T-helper 2 cell treated with Interferon-gamma antibody and Interleukin-4, amounts not matched to agents 5 μg/mL and 100 μg/mL, for 36 hours (primary cell): ENCODE data around the gene NUDT4.

Experiments
- DNase-seq: peaks from one replicate; pipeline ENCODE4 v3.0.0; 2021; ENCODE audit warnings: low spot score
- H3K27ac Mint-ChIP-seq: one replicate; pipeline ENCODE4 v1.8.0; 2021; ENCODE audit warnings: mild to moderate bottlenecking, mixed read lengths
- H3K27me3 Mint-ChIP-seq: one replicate; pipeline ENCODE4 v1.8.0; 2021; ENCODE audit warnings: low read depth, mixed read lengths
- H3K36me3 Mint-ChIP-seq: one replicate; pipeline ENCODE4 v1.8.0; 2021; ENCODE audit warnings: low read depth, mixed read lengths
- H3K4me1 Mint-ChIP-seq: one replicate; pipeline ENCODE4 v1.8.0; 2021; ENCODE audit warnings: low read depth, mixed read lengths
- H3K4me3 Mint-ChIP-seq: one replicate; pipeline ENCODE4 v1.8.0; 2022; ENCODE audit warnings: mild to moderate bottlenecking, moderate library complexity, mixed read lengths
- H3K9me3 Mint-ChIP-seq: one replicate; pipeline ENCODE4 v1.8.0; 2021; ENCODE audit warnings: mixed read lengths

The NUDT4 gene

GRCh38 chr12:93377252-93378195 is at the start of gene NUDT4:
TSS of gene NUDT4 (plus strand) at chr12:93377925. CDS start at chr12:93378323, 398 bp downstream.
- no peaks in the 10 kb centered on the region for H3K9me3 Mint-ChIP-seq
- H3K4me1 Mint-ChIP-seq: peaks cover 41% of the 10 kb centered on the region
- H3K27me3 Mint-ChIP-seq: no peaks in the 10 kb centered on the region
- peak; percentile 95 for DNase-seq
- peak within 1 kb of the TSS; percentile 98 for H3K4me3 Mint-ChIP-seq
- peaks cover 9% of the 10 kb centered on the region for H3K36me3 Mint-ChIP-seq
- H3K27ac Mint-ChIP-seq: peak within 1 kb of the TSS; percentile 100

GRCh38 chr12:93333054-93333453 is 44.7 kb upstream of the NUDT4 start:
- no peak overlapping the region for H3K4me3 Mint-ChIP-seq
- no peak for DNase-seq
- no peaks in the 10 kb centered on the region for H3K36me3 Mint-ChIP-seq
- no peaks in the 10 kb centered on the region for H3K9me3 Mint-ChIP-seq
- H3K27ac Mint-ChIP-seq: no peak overlapping the region
- H3K27me3 Mint-ChIP-seq: peaks cover 2% of the 10 kb centered on the region
- H3K4me1 Mint-ChIP-seq: no peaks in the 10 kb centered on the region

GRCh38 chr12:93333828-93334227 is 43.9 kb upstream of the NUDT4 start:
- DNase-seq: no peak
- H3K4me3 Mint-ChIP-seq: no peak overlapping the region
- H3K4me1 Mint-ChIP-seq: no peaks in the 10 kb centered on the region
- H3K27ac Mint-ChIP-seq: no peak overlapping the region
- H3K27me3 Mint-ChIP-seq: peaks cover 2% of the 10 kb centered on the region
- no peaks in the 10 kb centered on the region for H3K9me3 Mint-ChIP-seq
- no peaks in the 10 kb centered on the region for H3K36me3 Mint-ChIP-seq

- DNase-seq: no peak
- H3K4me1 Mint-ChIP-seq: no peaks in the 10 kb centered on the region
- no peak overlapping the region for H3K4me3 Mint-ChIP-seq
- no peaks in the 10 kb centered on the region for H3K9me3 Mint-ChIP-seq
- no peaks in the 10 kb centered on the region for H3K27me3 Mint-ChIP-seq
- no peaks in the 10 kb centered on the region for H3K36me3 Mint-ChIP-seq
- no peak overlapping the region for H3K27ac Mint-ChIP-seq
Measured at GRCh38 chr12:93335603-93336162, 42.0 kb upstream of the NUDT4 start.

DNA sequence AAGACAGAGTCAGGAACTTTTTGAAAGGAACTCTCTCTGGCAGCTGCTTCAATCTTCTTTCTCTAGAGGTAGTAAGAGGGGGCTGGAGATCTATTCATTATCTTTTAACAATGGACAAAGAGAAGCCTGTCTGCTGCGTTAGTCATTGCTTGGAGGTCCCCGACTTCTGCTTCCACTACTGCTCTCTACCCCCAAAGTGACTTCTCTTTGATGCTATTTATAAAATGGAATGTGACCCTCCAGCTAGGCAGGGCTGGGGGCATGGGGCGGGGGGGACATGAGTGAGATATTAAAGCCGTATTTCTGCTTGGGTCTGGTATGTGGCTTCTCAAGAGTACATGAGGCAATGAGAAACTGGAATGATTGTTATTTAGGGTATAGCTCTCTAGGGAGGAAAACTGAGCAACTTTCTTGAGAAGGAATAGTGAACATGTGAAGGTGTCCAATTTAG is 41.4 kb upstream of the NUDT4 start:
- no peak overlapping the region for H3K27ac Mint-ChIP-seq
- DNase-seq: no peak

DNA sequence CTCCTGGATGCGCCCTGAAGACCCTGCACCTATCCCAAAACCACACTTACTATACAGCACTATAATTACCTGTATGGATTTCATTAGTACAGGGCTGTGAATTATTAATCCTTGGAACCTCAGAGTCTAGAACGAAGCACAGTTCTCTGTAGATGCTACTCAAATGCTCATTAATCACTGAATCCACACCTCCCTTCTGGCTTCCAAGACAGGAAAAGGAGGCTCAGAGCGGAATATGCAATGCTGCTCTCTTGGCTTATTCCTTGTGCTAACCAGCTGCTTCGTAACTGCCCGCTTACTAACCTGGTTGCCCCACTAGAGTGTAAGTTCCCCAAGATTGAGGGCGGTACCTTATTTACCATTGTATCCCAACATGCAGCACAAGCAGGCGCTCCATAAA is 39.1 kb upstream of the NUDT4 start:
- no peaks in the 10 kb centered on the region for H3K9me3 Mint-ChIP-seq
- no peak overlapping the region for H3K27ac Mint-ChIP-seq
- H3K36me3 Mint-ChIP-seq: no peaks in the 10 kb centered on the region
- no peak for DNase-seq
- H3K4me3 Mint-ChIP-seq: no peak overlapping the region
- H3K4me1 Mint-ChIP-seq: no peaks in the 10 kb centered on the region
- H3K27me3 Mint-ChIP-seq: no peaks in the 10 kb centered on the region

More for the DNA sequence above, 41.4 kb upstream of the NUDT4 start:
- Mint-ChIP-seq H3K27me3 (no peaks in the 10 kb centered on the region), H3K4me1 (no peaks in the 10 kb centered on the region), H3K4me3 (no peak overlapping the region), H3K9me3 (no peaks in the 10 kb centered on the region), H3K36me3 (no peaks in the 10 kb centered on the region)

DNA sequence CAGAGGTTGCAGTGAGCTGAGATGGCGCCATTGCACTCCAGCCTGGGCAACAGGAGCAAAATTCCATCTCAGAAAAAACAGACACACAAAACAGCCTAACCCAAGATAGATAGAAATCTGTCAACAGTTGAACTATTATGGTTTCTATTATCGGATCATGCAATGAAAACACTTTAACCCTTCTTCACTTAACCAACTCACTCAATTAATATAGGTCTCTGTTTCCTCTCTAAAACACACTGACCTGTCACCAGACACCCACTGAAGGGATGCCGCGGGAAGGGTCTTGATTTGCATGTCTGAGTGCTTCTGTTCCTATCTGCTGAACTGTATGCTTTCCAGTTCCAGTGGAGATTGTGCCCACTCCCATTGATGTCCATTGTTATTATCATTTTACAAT is 38.0 kb upstream of the NUDT4 start:
- no peaks in the 10 kb centered on the region for H3K27me3 Mint-ChIP-seq
- H3K9me3 Mint-ChIP-seq: no peaks in the 10 kb centered on the region
- H3K27ac Mint-ChIP-seq: no peak overlapping the region
- H3K36me3 Mint-ChIP-seq: no peaks in the 10 kb centered on the region
- H3K4me3 Mint-ChIP-seq: no peak overlapping the region
- no peak for DNase-seq
- no peaks in the 10 kb centered on the region for H3K4me1 Mint-ChIP-seq

DNA sequence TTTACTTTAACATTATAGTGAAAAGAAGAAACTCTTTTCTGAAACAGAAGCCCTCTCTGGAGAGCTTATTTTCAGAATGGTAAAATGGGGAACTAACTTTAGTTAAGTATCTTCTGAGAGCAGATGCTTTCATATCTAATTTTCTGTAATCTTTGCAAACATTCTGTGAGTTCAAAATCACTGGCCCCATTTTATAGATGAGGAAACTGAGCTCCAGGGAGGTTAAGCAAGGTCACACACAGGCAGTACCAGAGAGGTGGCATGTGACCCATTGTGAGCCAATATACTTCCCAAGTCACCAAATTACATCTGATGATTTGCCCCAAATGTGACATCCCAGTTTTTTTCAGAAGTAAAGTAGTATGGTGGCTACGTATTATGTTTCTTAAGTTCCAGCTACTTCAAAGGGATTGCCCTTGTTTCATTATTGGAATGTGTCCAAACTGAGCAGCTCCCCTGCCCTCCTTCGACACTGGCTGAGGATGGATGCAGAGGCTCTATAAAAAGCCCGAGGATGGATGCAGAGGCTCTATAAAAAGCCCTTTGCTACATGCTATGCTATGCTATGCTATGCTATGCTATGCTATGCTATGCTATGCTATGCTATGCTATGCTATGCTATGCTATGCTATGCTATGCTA is 36.2 kb upstream of the NUDT4 start:
- DNase-seq: no peak
- Mint-ChIP-seq H3K4me3 (no peak overlapping the region), H3K36me3 (no peaks in the 10 kb centered on the region), H3K4me1 (no peaks in the 10 kb centered on the region), H3K9me3 (no peaks in the 10 kb centered on the region), H3K27ac (no peak overlapping the region), H3K27me3 (peaks cover 2% of the 10 kb centered on the region)

DNA sequence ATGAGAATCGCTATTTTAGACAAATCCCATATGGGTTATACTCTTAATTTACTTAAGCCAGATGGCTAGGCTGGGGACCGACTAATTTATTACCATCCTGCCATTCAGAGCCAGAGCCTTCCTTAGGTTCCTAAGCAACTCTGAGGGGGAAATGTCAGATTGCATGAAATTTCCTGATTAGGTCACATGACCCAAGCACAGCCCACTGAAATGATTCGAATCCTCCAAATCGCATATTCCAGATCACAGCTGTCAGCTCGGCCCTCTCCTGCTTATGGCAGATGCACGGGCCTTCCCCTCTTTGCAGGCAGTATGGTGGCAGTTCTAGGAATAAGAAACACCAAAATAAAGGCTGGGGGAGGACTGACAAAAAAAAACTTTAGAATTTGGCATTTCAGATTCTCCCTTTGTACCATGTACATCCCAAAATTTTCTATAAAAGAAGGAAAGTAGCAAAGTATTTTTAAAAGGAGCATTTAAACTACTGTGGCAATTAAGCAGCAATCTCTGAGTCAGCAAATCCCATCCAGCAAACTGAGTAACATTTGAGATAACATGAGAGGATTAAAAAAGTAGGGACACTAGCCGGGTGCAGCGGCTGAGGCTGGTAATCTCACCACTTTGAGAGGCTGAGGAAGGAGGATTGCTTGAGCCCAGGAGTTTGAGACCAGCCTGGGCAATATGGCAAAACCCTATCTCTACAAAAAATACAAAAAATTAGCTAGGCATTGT is 30.5 kb upstream of the NUDT4 start:
- H3K27me3 Mint-ChIP-seq: peaks cover 2% of the 10 kb centered on the region
- H3K4me1 Mint-ChIP-seq: no peaks in the 10 kb centered on the region
- no peaks in the 10 kb centered on the region for H3K9me3 Mint-ChIP-seq
- no peak for DNase-seq
- H3K4me3 Mint-ChIP-seq: no peak overlapping the region
- H3K36me3 Mint-ChIP-seq: no peaks in the 10 kb centered on the region
- no peak overlapping the region for H3K27ac Mint-ChIP-seq

DNA sequence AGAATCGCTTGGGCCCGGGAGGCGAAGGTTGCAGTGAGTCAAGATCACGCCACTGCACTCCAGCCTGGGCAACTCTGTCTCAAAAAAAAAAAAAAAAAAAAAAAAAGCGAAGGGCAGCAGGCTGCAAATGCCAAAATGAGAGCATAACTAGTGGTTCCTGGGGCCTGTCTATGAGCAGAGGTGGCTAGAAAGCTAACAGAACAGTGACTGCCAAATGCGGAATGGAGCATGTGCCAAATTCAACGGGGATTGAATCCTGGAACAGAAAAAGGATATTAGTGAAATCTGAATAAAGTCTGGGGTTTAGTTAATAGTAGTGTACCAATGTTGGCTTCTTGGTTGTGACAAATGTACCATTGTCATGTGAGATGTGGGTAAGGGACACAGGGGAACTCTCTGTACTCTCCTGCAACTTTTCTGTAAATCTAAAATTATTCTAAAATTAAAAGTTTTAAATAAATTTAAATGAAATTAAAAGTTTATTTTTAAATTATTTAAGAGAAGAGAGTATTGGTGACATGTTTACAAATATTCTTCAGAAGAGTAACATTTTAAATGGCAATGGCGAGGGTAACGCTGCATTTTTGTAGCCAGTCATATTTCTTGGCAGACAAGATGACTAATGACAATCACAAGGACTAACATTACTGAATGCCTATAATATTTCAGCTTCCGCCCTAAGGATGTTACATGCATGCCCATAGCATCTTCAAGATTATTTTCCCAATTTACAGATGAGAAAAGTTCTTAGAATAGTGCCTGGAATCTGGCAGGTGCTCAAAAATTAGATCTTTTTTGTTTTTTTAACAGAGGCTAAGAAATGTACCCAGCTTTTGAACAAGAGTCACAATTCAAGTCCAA is 28.9 kb upstream of the NUDT4 start:
- H3K9me3 Mint-ChIP-seq: no peaks in the 10 kb centered on the region
- no peaks in the 10 kb centered on the region for H3K4me1 Mint-ChIP-seq
- no peak overlapping the region for H3K27ac Mint-ChIP-seq
- H3K27me3 Mint-ChIP-seq: peaks cover 2% of the 10 kb centered on the region
- no peak for DNase-seq
- no peaks in the 10 kb centered on the region for H3K36me3 Mint-ChIP-seq
- H3K4me3 Mint-ChIP-seq: no peak overlapping the region

- Mint-ChIP-seq H3K9me3 (no peaks in the 10 kb centered on the region), H3K36me3 (no peaks in the 10 kb centered on the region), H3K27ac (no peak overlapping the region), H3K27me3 (no peaks in the 10 kb centered on the region), H3K4me3 (no peak overlapping the region), H3K4me1 (no peaks in the 10 kb centered on the region)
- no peak for DNase-seq
Measured at GRCh38 chr12:93351726-93352125, 26.0 kb upstream of the NUDT4 start.

DNA sequence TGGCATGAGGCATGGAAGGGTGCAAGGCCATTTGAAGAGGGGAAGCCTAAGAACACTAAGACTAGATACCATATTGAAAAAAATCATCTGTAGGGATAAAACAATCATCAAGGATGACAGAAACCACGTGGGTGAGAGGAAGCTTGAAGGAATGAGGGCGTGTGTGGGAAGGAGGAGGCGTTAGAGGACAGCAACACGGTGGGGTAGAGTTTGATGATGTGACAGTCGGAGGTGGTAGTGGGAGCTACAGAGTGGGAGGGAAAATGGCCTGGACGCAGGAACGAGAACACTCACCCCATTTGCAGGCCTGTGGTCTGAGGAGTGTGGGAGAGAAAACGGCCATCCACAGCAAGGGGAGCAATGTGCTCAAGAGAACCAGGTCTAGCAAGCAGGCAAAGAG is 25.4 kb upstream of the NUDT4 start:
- Mint-ChIP-seq H3K4me3 (no peak overlapping the region), H3K36me3 (no peaks in the 10 kb centered on the region), H3K27me3 (no peaks in the 10 kb centered on the region), H3K27ac (no peak overlapping the region), H3K4me1 (no peaks in the 10 kb centered on the region), H3K9me3 (no peaks in the 10 kb centered on the region)
- no peak for DNase-seq

- no peak overlapping the region for H3K4me3 Mint-ChIP-seq
- peaks cover 5% of the 10 kb centered on the region for H3K4me1 Mint-ChIP-seq
- H3K9me3 Mint-ChIP-seq: no peaks in the 10 kb centered on the region
- DNase-seq: no peak
- H3K36me3 Mint-ChIP-seq: no peaks in the 10 kb centered on the region
- H3K27me3 Mint-ChIP-seq: no peaks in the 10 kb centered on the region
- H3K27ac Mint-ChIP-seq: no peak overlapping the region
Measured at GRCh38 chr12:93356214-93356613, 21.5 kb upstream of the NUDT4 start.
